ENCODE data around the gene C1orf116. TPM values are rescaled to one million over a fixed set of nuclear protein-coding genes. Genes with fewer than 3 reads are reported as not detected.

Gene C1orf116
- total RNA-seq, 1 donor from 2014 or later: 0.67 TPM

- no peaks in the 10 kb centered on the region for H3K9me3 Mint-ChIP-seq
- no peak for TF ChIP-seq CTCF (IDR thresholded peaks at IDR 0.05; ENCODE audit: unreplicated experiment)
- H3K27ac Mint-ChIP-seq: no peak overlapping the region
- peaks cover 9% of the 10 kb centered on the region for H3K36me3 Mint-ChIP-seq
- H3K4me3 Mint-ChIP-seq: no peak overlapping the region
- no peaks in the 10 kb centered on the region for H3K4me1 Mint-ChIP-seq
- no peak for DNase-seq (ENCODE audit: low spot score in 2 of 2, unreplicated experiment in 2 of 2)
- no peaks in the 10 kb centered on the region for H3K27me3 Mint-ChIP-seq (ENCODE audit: low read depth)
Observed at GRCh38 chr1:207071426-207071825, 38.9 kb upstream of the C1orf116 start.

- H3K27me3 Mint-ChIP-seq (ENCODE audit: low read depth): no peaks in the 10 kb centered on the region
- H3K36me3 Mint-ChIP-seq: peaks cover 11% of the 10 kb centered on the region
- no peaks in the 10 kb centered on the region for H3K9me3 Mint-ChIP-seq
- no peak overlapping the region for H3K4me3 Mint-ChIP-seq
- no peaks in the 10 kb centered on the region for H3K4me1 Mint-ChIP-seq
- no peak for TF ChIP-seq CTCF (IDR thresholded peaks at IDR 0.05; ENCODE audit: unreplicated experiment)
- DNase-seq (ENCODE audit: low spot score in 2 of 2, unreplicated experiment in 2 of 2): no peak
- no peak overlapping the region for H3K27ac Mint-ChIP-seq
Observed at GRCh38 chr1:207070811-207071210, 38.3 kb upstream of the C1orf116 start.

GRCh38 chr1:207069858-207070506 lies 37.4 kb upstream of the C1orf116 start:
- no peak for DNase-seq (ENCODE audit: low spot score in 2 of 2, unreplicated experiment in 2 of 2)
- no peaks in the 10 kb centered on the region for H3K27me3 Mint-ChIP-seq (ENCODE audit: low read depth)
- H3K36me3 Mint-ChIP-seq: peaks cover 16% of the 10 kb centered on the region
- no peak overlapping the region for H3K4me3 Mint-ChIP-seq
- TF ChIP-seq CTCF (IDR thresholded peaks at IDR 0.05; ENCODE audit: unreplicated experiment): no peak
- H3K4me1 Mint-ChIP-seq: no peaks in the 10 kb centered on the region
- no peak overlapping the region for H3K27ac Mint-ChIP-seq
- H3K9me3 Mint-ChIP-seq: no peaks in the 10 kb centered on the region

GRCh38 chr1:207069061-207069460 lies 36.5 kb upstream of the C1orf116 start:
- H3K27ac Mint-ChIP-seq: no peak overlapping the region
- TF ChIP-seq CTCF (IDR thresholded peaks at IDR 0.05; ENCODE audit: unreplicated experiment): no peak
- H3K27me3 Mint-ChIP-seq (ENCODE audit: low read depth): no peaks in the 10 kb centered on the region
- H3K4me1 Mint-ChIP-seq: no peaks in the 10 kb centered on the region
- H3K9me3 Mint-ChIP-seq: no peaks in the 10 kb centered on the region
- H3K4me3 Mint-ChIP-seq: no peak overlapping the region
- DNase-seq (ENCODE audit: low spot score in 2 of 2, unreplicated experiment in 2 of 2): no peak
- peaks cover 18% of the 10 kb centered on the region for H3K36me3 Mint-ChIP-seq

- no peak for TF ChIP-seq CTCF (IDR thresholded peaks at IDR 0.05; ENCODE audit: unreplicated experiment)
- no peaks in the 10 kb centered on the region for H3K9me3 Mint-ChIP-seq
- no peak for DNase-seq (ENCODE audit: low spot score in 2 of 2, unreplicated experiment in 2 of 2)
- H3K4me1 Mint-ChIP-seq: no peaks in the 10 kb centered on the region
- H3K27ac Mint-ChIP-seq: no peak overlapping the region
- H3K27me3 Mint-ChIP-seq (ENCODE audit: low read depth): no peaks in the 10 kb centered on the region
- H3K4me3 Mint-ChIP-seq: no peak overlapping the region
- peaks cover 28% of the 10 kb centered on the region for H3K36me3 Mint-ChIP-seq
Observed at GRCh38 chr1:207067665-207068064, 35.1 kb upstream of the C1orf116 start.

- peaks cover 31% of the 10 kb centered on the region for H3K36me3 Mint-ChIP-seq
- H3K27me3 Mint-ChIP-seq (ENCODE audit: low read depth): no peaks in the 10 kb centered on the region
- H3K27ac Mint-ChIP-seq: no peak overlapping the region
- no peaks in the 10 kb centered on the region for H3K4me1 Mint-ChIP-seq
- DNase-seq (ENCODE audit: low spot score in 2 of 2, unreplicated experiment in 2 of 2): no peak
- H3K9me3 Mint-ChIP-seq: no peaks in the 10 kb centered on the region
- H3K4me3 Mint-ChIP-seq: no peak overlapping the region
- TF ChIP-seq CTCF (IDR thresholded peaks at IDR 0.05; ENCODE audit: unreplicated experiment): no peak
Observed at GRCh38 chr1:207067185-207067584, 34.6 kb upstream of the C1orf116 start.

All from mesothelial cell of epicardium (in vitro differentiated cells).